Body of pancreas (tissue), 4 donors: ENCODE results near the gene GPR37L1.

Source experiments
- CTCF ChIP-seq, 7 experiments: fragments of 450-650 bp in 4 of 7; fragments of 200-600 bp in 3 of 7; sonication (generic) in 3 of 7; IDR thresholded peaks; one replicate each; pipeline ENCODE4 v1.5.1; 2016 to 2019; ENCODE audit warnings: antibody characterized with exemption in 7 of 7
- POLR2A ChIP-seq, 3 donors: fragments of 450-650 bp; IDR thresholded peaks; one replicate each; pipeline ENCODE4 v1.6.1; 2016; ENCODE audit warnings: antibody characterized with exemption in 3 of 3, mild to moderate bottlenecking in 2 of 3

- TF ChIP-seq CTCF (IDR thresholded peaks at IDR 0.05) = no peak
- TF ChIP-seq POLR2A (IDR thresholded peaks at IDR 0.05) = no peak
Observed at GRCh38 chr1:202131956-202132821, 9.5 kb downstream of the GPR37L1 start.
